HepG2 (cell line): ENCODE results near the gene ABHD6. TPM values are rescaled to one million over a fixed set of nuclear protein-coding genes. Genes with fewer than 3 reads are reported as not detected.

Experiments
- AHDC1 ChIP-seq: sonication (generic); formaldehyde crosslinking; IDR thresholded peaks from 2 replicates; pipeline ENCODE4 v1.5.1; 2020; ENCODE audit warnings: mild to moderate bottlenecking, missing genetic modification reagents, borderline replicate concordance
- DPF2 ChIP-seq: sonication (generic); formaldehyde crosslinking; IDR thresholded peaks from 2 replicates; pipeline ENCODE4 v1.4.0; 2020; ENCODE audit warnings: mild to moderate bottlenecking, low read depth, missing genetic modification reagents, borderline replicate concordance
- HOMEZ ChIP-seq: IDR thresholded peaks from 2 replicates; pipeline ENCODE4 v1.6.1; 2016; ENCODE audit warnings: low read depth
- KIAA2018 ChIP-seq: sonication (generic); formaldehyde crosslinking; IDR thresholded peaks from 2 replicates; pipeline ENCODE4 v1.5.0; 2020; ENCODE audit warnings: mild to moderate bottlenecking, missing genetic modification reagents, borderline replicate concordance
- NCOA2 ChIP-seq: sonication (generic); formaldehyde crosslinking; IDR thresholded peaks from 2 replicates; pipeline ENCODE4 v1.8.0; 2022; ENCODE audit warnings: inconsistent platforms
- THAP8 ChIP-seq: sonication (generic); formaldehyde crosslinking; IDR thresholded peaks from 2 replicates; pipeline ENCODE4 v1.5.1; 2020; ENCODE audit warnings: missing genetic modification reagents, mild to moderate bottlenecking, borderline replicate concordance
- ZNF501 ChIP-seq: sonication (generic); formaldehyde crosslinking; IDR thresholded peaks from 2 replicates; pipeline ENCODE4 v1.5.1; 2020; ENCODE audit warnings: mild to moderate bottlenecking, moderate library complexity, missing genetic modification reagents
- ZNF569 ChIP-seq: sonication (generic); formaldehyde crosslinking; IDR thresholded peaks from 2 replicates; pipeline ENCODE4 v1.5.0; 2020; ENCODE audit warnings: mild to moderate bottlenecking, missing genetic modification reagents, moderate library complexity, borderline replicate concordance
- ZNF574 ChIP-seq: sonication (generic); formaldehyde crosslinking; IDR thresholded peaks from 2 replicates; pipeline ENCODE4 v1.4.0; 2020; ENCODE audit warnings: missing genetic modification reagents
- polyA plus RNA-seq, 8 experiments: library from polyadenylated mRNA; depleted of rRNA in 3 of 8; stranded (reverse) in 7 of 8; unstranded in 1 of 8; fragments of >200 nt; fragmentation: Illumina TruSeq in 4 of 8; extraction: Trizol in 4 of 8; gene quantifications; 2 replicates each; pipeline versions ENCODE4 v1.2.1 to v1.2.3, GENCODE V29; 2011 to 2016; ENCODE audit warnings: low read depth in 4 of 8, missing spikeins in 1 of 8, mixed read lengths in 1 of 8; ENCODE audit not compliant: insufficient read depth in 1 of 8
- total RNA-seq, 5 experiments: library from RNA; depleted of rRNA; stranded (reverse); fragments of >200 nt; fragmentation: Illumina TruSeq; extraction: Trizol; gene quantifications; 2 replicates each; pipeline ENCODE4 v1.2.3, GENCODE V29; 2016; ENCODE audit warnings: low read depth in 1 of 5

ABHD6 gene
- total and polyA plus RNA-seq, 2 of the 13 experiments (the other 11 are each of a cell fraction or from before 2014, with no cell fraction given), result 9.0 to 17.2 TPM

GRCh38 chr3:58205981-58206380, 31.6 kb upstream of the ABHD6 start (continued):
- TF ChIP-seq KIAA2018 (no peak), NCOA2 (CRISPR knock-in tag) (no peak), ZNF569 (CRISPR knock-in tag) (no peak), ZNF574 (CRISPR knock-in tag) (peak; percentile 34; the same call in 1 of the 2 replicates), THAP8 (CRISPR knock-in tag) (no peak), DPF2 (no peak), HOMEZ (CRISPR knock-in tag) (peak; percentile 62), ZNF501 (CRISPR knock-in tag) (0 out of 2 replicates have a peak, but pooled peaks have one; percentile 24), AHDC1 (CRISPR knock-in tag) (peak; percentile 78; the same call in 1 of the 2 replicates)
